Renal cortex interstitium (tissue), 11 donors: ENCODE data around the gene ATP6V1C2. TPM values are rescaled to one million over a fixed set of nuclear protein-coding genes. Genes with fewer than 3 reads are reported as not detected.

Experiments used
- DNase-seq, 11 donors: peaks; one replicate each; pipeline ENCODE4 v3.0.0-alpha.2; 2013; ENCODE audit warnings: low read depth in 9 of 11, low spot score in 4 of 11; ENCODE audit errors: extremely low read depth in 1 of 11
- polyA plus RNA-seq, 3 donors: library from polyadenylated mRNA; unstranded; fragments of 120-200 nt; gene quantifications; one replicate each; pipeline ENCODE4 v1.2.1, GENCODE V29; 2013; ENCODE audit not compliant: insufficient read length in 3 of 3

The ATP6V1C2 gene
- polyA plus RNA-seq, 3 donors: 4.8 to 11.3 (median 5.1) TPM

GRCh38 chr2:10717628-10718027 is 3.8 kb upstream of the ATP6V1C2 start:
- DNase-seq: no peak

- no peak for DNase-seq
Observed at GRCh38 chr2:10720306-10720705, 1.1 kb upstream of the ATP6V1C2 start.

- DNase-seq: no peak
Observed at GRCh38 chr2:10720947-10721395, 459 bp upstream of the ATP6V1C2 start.

- DNase-seq: no peak
Observed at GRCh38 chr2:10722252-10722825, 909 bp downstream of the ATP6V1C2 start.

GRCh38 chr2:10732924-10733565 is 11.6 kb downstream of the ATP6V1C2 start:
- no peak for DNase-seq

- no peak for DNase-seq
Observed at GRCh38 chr2:10733566-10733925, 12.1 kb downstream of the ATP6V1C2 start.

- no peak for DNase-seq
Observed at GRCh38 chr2:10733980-10734379, 12.6 kb downstream of the ATP6V1C2 start.

- DNase-seq: no peak
Observed at GRCh38 chr2:10738192-10738591, 16.8 kb downstream of the ATP6V1C2 start.

GRCh38 chr2:10740226-10740625 is 18.8 kb downstream of the ATP6V1C2 start:
- no peak for DNase-seq

- no peak for DNase-seq
Observed at GRCh38 chr2:10741139-10741538, 19.7 kb downstream of the ATP6V1C2 start.

GRCh38 chr2:10742666-10743065 is 21.2 kb downstream of the ATP6V1C2 start:
- DNase-seq: no peak

GRCh38 chr2:10750610-10751009 is 29.2 kb downstream of the ATP6V1C2 start:
- DNase-seq: no peak

- no peak for DNase-seq
Observed at GRCh38 chr2:10752236-10752635, 30.8 kb downstream of the ATP6V1C2 start.

- no peak for DNase-seq
Observed at GRCh38 chr2:10753156-10753555, 31.7 kb downstream of the ATP6V1C2 start.

GRCh38 chr2:10753876-10754275 is 32.4 kb downstream of the ATP6V1C2 start:
- DNase-seq: no peak

- no peak for DNase-seq
Observed at GRCh38 chr2:10755621-10756020, 34.2 kb downstream of the ATP6V1C2 start.

- DNase-seq: no peak
Observed at GRCh38 chr2:10757814-10758286, 36.4 kb downstream of the ATP6V1C2 start.

GRCh38 chr2:10759151-10759714 is 37.8 kb downstream of the ATP6V1C2 start:
- no peak for DNase-seq

- DNase-seq: no peak
Observed at GRCh38 chr2:10760794-10761504, 39.5 kb downstream of the ATP6V1C2 start.

GRCh38 chr2:10761591-10761990 is 40.2 kb downstream of the ATP6V1C2 start:
- no peak for DNase-seq
